Muscle of arm (tissue), 12 donors: Measurements from ENCODE around the gene FAM131A. TPM values are rescaled to one million over a fixed set of nuclear protein-coding genes. Genes with fewer than 3 reads are reported as not detected.

Experiments used
- DNase-seq: peaks from one replicate; pipeline ENCODE4 v3.0.0-alpha.2; 2013
- polyA plus RNA-seq, 12 donors: library from polyadenylated mRNA; unstranded; fragments of 120-200 nt; gene quantifications; one replicate each; pipeline ENCODE4 v1.2.1, GENCODE V29; 2013; ENCODE audit not compliant: insufficient read length in 12 of 12

The FAM131A gene
- polyA plus RNA-seq, 12 donors = 9.3 to 12.9 (median 10.5) TPM; not detected in 1

DNA sequence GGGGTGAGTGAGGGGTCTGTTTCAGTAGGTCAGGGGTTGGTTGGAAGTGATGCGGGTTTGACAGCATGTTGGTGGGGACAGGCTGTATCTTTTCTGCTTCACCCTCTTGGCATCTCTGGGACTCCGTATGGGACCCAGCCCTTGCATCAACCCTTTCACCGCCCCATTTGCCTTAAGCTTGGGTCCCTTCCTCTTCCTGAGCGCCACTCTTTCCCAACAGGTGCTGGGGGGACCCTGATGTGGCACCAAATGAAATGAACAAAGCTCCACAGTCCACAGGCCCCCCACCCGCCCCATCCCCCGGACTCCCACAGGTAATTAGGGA is 21.9 kb upstream of the FAM131A start:
- DNase-seq = no peak

DNA sequence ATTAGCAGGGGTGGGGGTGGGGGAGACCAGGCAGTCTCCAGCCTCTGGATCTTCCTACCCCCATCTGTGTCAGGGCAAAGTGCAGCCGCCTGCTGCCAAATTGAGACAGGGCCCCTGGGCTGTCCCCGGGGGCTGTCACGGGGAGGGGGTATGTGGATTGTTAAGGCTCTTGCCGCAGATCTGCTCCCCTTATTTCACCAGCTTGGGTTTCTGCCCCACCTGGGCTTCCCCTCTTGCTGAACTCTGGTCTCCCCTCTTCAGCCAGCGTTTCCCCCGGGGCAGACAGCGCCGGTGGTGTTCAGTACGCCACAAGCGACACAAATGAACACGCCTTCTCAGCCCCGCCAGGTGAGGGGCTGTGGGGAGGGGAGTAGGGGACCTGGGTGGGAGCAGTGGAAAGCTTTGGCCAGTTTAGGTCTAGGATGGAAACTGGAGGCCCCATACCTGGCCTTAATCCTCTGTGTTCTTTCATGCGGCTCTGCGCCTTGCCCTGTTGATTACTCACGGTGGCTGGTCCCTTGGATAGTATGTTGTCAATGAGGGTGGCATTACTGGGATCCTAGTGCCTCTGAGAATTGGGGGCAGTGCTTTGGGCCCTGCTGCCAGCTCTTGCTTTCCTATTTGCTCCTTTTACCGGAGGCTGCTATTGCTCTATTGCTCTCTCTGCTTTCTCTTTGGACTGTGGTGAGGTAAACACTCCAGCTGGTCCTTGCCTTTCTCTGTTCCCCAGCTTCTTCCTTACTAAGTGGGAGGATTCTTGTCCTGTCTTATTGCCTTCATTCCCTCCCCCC is 21.3 kb upstream of the FAM131A start:
- DNase-seq = no peak

DNA sequence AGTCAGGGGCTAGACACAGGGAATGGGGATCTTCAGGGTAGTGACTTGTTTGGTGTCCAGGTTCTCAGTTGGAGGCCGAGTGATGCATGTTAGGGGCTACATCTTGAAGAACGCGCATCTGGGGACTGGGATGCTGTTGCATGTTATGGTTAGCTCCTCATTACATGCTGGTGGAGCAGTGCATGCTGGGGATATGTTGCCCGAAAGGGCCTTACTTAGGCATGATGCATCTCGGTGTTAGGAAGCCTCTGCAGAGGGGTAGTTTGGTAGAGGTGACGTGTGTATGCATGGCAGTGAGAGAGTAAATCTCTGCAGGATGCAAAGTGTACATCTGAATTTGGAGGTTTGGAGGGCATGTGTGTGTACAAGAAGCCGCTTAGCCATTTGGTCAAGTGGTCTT is 20.6 kb upstream of the FAM131A start:
- DNase-seq = no peak

DNA sequence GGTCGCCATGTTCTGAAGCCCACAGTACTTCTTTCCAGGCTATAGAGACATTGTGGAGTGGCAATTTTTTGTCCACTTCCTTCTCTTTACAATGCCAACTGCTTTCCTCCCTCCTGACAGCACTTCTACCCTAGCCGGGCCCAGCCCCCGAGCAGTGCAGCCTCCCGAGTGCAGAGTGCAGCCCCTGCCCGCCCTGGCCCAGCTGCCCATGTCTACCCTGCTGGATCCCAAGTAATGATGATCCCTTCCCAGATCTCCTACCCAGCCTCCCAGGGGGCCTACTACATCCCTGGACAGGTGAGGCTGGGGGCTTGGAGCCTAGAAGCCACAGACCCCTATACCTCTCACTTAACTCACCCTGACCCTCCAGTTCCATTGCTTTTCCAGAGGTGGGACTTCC is 20.2 kb upstream of the FAM131A start:
- no peak for DNase-seq

DNA sequence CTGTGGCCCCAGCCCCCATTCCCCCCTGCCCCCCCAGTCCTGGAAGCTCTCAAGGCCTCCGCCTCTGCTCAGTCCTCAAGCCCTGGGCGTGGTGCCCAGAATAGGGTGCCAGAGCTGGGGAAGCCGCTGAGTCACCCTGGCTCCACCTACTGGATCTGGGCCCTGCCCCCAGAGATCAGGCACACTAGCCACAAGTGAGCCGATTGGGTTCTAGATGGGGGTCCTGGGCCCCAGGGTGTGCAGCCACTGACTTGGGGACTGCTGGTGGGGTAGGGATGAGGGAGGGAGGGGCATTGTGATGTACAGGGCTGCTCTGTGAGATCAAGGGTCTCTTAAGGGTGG is 17.3 kb upstream of the FAM131A start:
- DNase-seq = peak; percentile 86

DNA sequence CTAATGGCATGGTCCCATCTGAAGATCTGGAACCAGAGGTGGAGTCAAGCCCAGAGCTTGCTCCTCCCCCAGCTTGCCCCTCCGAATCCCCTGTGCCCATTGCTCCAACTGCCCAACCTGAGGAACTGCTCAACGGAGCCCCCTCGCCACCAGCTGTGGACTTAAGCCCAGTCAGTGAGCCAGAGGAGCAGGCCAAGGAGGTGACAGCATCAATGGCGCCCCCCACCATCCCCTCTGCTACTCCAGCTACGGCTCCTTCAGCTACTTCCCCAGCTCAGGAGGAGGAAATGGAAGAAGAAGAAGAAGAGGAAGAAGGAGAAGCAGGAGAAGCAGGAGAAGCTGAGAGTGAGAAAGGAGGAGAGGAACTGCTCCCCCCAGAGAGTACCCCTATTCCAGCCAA is 15.7 kb upstream of the FAM131A start:
- DNase-seq = no peak

DNA sequence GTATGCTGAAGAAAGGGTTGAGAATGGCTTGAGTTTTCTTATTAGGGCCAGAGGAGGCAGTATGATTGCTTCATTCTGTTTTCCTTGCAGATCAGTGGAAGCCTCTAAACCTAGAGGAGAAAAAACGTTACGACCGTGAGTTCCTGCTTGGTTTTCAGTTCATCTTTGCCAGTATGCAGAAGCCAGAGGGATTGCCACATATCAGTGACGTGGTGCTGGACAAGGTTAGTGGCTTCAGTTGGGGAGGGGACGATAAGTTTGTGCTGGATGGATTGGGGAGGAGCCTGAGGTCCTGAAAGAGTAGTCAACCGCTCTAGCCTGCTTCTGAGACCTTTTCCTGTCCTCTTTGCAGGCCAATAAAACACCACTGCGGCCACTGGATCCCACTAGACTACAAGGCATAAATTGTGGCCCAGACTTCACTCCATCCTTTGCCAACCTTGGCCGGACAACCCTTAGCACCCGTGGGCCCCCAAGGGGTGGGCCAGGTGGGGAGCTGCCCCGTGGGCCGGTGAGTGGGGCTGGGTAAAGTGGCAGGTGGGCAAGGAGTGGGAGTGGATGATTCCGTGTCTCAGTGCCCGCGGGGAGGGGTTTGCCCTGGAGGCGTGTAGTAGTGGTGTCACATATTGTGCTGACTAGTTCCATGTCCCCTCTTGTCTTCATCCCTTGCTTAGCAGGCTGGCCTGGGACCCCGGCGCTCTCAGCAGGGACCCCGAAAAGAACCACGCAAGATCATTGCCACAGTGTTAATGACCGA is 14.5 kb upstream of the FAM131A start:
- DNase-seq = no peak

DNA sequence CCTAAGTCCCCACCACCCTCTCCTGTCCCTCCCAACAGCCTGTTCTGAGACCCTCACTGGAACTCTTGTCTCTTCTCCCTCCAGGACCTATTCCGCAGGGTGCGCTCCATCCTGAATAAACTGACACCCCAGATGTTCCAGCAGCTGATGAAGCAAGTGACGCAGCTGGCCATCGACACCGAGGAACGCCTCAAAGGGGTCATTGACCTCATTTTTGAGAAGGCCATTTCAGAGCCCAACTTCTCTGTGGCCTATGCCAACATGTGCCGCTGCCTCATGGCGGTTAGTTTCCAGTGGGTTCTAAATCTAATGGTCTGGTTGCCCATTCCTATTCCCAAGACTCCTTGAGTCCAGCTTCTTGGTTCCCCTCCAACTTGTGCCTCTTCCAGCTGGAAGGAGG is 13.7 kb upstream of the FAM131A start:
- no peak for DNase-seq

DNA sequence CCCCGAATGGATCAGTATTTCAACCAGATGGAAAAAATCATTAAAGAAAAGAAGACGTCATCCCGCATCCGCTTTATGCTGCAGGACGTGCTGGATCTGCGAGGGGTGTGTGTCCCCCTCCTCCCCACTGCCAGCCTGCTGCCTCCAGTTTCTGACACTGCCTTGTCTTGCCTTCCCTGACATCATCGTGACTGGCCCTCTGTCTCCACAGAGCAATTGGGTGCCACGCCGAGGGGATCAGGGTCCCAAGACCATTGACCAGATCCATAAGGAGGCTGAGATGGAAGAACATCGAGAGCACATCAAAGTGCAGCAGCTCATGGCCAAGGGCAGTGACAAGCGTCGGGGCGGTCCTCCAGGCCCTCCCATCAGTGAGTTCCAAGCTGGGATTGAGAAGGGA is 12.1 kb upstream of the FAM131A start:
- DNase-seq = no peak

DNA sequence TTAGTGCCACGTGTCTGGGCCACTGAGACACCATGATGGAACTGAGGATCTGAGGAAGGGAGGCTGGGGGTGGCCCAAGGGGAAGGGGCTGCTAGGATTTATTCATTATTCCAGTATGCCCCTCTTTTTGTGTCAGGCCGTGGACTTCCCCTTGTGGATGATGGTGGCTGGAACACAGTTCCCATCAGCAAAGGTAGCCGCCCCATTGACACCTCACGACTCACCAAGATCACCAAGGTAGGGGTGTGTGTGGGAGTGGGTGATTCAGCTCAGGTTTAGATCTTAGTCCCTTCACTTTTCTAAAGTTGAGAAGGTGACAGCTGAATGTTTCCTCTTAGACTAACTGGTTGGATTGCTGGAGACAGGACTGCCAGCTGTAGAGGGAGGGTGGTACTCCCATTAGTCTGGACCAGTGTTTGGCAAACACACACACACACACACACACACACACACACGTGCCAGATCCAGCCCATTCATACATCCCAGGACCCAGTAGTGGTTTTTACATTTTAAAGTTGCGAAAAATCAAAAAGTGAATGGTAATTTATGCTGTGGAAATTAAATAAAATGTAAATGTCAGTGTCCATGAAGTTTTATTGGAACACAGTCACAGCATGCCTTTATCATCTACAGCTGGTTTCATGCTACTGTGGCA is 11.6 kb upstream of the FAM131A start:
- no peak for DNase-seq

DNA sequence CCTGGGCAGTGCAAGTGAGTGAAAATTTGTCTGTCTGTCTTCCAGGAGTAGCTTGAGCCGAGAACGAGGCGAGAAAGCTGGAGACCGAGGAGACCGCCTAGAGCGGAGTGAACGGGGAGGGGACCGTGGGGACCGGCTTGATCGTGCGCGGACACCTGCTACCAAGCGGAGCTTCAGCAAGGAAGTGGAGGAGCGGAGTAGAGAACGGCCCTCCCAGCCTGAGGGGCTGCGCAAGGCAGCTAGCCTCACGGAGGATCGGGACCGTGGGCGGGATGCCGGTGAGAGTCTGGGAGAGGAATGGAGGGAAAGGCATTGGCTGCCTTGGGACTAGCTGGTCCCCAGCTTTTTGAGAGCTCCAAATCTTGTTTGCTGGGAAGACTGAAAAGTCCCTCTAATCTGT is 10.2 kb upstream of the FAM131A start:
- DNase-seq = no peak

DNA sequence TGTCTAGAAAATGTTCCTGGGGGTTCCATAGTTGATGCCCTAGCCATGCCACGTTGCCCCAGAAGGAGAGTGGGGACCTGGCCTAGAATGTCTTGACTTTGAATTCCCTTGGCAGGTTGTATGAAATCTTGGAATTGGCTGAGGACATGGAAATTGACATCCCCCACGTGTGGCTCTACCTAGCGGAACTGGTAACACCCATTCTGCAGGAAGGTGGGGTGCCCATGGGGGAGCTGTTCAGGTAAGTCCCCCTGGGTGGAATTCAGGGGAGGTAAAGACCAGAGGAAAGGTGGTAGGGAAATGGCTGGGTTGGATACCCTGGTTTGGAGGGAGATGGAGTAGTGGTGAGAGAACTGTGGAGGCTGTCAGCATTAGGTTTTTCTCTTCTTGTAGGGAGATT is 8.9 kb upstream of the FAM131A start:
- no peak for DNase-seq

DNA sequence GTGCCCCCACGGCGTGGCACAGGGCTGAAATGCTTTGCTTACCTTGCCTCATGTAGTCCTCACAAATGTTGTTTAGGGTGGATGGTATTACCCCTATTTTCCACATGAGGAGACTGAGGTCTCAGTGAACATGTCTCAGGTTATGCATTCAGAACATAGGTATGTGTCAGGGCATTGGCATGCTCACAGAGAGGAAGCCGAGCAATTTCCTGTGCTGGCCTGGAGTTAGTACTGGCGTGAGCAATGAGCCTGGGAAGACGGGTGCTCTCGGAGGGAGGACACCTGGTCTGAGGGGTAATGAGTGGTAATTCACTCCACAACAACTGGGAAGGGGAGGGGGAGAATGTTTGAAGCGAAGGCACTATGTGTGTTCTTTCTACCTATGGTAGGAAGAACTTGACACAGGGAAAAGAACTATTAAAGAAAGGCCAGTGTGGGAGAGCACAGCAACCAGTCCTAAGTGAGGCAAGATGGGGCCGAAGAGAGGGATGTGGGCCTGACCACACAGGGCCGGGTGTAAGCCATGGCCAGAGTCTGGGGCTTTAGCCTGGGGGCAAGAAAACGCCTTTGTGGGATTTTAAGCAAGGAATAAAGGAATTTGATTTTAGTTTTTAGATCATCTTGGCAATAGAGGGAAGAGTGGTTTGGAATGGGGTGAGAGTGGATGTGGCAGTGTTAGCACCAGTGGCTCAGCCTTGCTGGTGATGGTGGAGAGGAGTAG is 4.9 kb upstream of the FAM131A start:
- DNase-seq = no peak

DNA sequence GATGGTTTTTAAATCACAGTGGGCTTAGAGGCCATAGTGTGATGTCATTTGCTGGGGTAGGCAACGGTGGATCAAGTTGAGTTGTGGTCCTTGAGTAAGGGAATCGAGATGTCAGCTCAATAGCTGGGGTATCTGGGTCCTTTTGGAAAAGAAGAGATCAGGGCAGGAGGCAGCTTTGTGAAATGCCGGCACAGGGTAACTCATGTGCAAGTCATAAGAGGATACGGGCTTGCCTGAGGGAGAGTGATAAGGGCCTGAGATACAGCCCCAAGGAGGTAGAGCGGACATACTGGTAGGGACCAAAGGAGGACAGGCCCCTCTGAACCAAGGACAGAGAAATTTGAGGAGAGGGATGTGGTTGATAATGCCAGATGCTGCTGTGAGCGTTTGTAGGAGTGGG is 4.2 kb upstream of the FAM131A start:
- DNase-seq = no peak

DNA sequence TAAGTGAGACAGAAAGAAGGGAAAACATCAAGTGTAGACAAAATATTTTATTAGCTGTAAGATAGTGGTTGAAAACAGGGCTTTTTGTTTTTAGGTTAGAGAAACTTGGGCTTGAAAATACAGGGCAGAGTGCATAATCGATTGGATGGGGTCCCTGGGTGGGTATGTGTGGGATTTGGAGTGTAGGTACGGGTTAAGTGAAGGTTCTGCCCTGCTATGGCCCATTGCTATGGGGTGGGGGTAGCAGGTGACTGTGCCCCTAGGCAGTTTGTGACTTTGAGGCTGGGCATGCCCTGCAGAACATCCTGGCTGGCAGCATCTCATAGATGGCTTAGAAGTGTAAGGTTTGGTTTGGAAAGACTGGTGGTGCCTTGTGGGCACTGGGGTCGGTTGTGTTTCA is 3.7 kb upstream of the FAM131A start:
- DNase-seq = no peak

DNA sequence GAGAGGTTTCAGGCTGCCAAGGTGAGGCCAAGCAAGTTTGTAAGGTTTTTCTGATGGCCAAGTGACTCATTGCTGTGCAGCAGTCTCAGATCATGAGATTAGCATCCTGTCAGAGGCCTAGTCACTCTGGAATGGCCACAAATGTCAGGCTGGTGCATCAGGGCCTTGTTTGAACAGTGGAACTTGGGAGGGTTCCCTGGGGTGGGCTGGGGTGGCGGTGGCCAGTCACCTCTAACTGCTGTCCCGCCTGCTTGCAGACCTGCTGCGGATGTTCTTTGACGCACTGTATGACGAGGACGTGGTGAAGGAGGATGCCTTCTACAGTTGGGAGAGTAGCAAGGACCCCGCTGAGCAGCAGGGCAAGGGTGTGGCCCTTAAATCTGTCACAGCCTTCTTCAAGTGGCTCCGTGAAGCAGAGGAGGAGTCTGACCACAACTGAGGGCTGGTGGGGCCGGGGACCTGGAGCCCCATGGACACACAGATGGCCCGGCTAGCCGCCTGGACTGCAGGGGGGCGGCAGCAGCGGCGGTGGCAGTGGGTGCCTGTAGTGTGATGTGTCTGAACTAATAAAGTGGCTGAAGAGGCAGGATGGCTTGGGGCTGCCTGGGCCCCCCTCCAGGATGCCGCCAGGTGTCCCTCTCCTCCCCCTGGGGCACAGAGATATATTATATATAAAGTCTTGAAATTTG is 2.8 kb upstream of the FAM131A start:
- no peak for DNase-seq

DNA sequence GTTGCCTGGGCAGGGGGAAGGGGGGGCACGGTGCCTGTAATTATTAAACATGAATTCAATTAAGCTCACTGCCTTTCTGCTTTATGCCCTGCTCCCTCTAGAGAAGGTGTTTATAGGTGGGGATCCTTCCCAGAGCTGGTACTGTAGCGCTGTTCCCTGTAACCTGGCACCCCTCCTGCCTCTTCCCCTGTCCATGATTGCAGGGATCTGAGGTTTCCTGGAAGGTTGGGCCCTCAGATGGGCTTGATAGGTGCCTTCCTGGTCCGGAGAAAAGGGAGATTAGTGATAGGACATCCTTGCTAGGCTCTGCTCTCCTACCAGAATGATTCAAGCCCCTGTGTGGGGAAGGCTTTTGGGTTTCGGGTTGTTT is 2.1 kb upstream of the FAM131A start:
- DNase-seq = no peak

DNA sequence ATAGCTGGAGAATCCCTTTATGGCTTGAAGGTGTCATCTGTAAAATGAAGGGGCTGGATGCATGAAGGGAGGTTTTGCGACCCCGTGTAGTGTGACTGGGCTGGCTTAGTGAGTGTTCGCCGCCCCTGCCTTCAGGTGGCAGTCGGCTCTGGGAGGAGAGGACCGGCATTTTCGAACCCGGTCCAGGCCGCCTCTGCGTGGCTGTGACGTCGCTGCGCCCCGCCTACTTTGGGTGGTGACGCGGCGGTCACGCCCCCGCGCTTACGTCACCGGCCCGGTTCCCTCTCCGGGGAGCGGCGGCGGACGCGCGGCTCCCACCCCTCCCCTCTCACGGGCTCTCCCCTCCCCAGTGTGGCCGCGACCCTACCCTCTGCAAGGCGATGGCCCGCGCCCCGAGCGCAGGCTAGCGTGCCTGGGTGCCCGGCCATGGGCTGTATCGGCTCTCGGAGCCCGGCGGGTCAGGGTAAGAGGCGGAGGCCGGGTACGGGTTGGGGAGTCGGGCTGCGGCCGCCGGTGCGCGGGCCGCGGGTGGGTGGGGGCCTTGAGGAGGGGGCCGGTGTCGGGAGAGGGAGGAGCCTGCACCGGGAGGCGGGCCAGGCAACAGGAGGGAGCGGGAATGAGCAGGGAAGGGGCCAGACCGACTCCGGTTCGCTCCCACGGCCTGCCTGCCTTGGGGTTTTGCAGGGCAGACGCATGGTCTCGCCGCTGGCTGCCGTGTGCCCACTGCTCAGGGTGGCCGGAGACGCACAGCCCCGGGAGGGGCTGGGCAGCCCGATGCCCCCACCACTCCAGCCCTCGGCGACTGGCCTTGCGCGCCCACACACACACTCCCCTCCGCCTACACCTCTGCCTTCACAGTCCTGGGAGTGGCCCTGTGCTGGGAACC is 1.5 kb upstream of the FAM131A start:
- peak; percentile 89 for DNase-seq

DNA sequence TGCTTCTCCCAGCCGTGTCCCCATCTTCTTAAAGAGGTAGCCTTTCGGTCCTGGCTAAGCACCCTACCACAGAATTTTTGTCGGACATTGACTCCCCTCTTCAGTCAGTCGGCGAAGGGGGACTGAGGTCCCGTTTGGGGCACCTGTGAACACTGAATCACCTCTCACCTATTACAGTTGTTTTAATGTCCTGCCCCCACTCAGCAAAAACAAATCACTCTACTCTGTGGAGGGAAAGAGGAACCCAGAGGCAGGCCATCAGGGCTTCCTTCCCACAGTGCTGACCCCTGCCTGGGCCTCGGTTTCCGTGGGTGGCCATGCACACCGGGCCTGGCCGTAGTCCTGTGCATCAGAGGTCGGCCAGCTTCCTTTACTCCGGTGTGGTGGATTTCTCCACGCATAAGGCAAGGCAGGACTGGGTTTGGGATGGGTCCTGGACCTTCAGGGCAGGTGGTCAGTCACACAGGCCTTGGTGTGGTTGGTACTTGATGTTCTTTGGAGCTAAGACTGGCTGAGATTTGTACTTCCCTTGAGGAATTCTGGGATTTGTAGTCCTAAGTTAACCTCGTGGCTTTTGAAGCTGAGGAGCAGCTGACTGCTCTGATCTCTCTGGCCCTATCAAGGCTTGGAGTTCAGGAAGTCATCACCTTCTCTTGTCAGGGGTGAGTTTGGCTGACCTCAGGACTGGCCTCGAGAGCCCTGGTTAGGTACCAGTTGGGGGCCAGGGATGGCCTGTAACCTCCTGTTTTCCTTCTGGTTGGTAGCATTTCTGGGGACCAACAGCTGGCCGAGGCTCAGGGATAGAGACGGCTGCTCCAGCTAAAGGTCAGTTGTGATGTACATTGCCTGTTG is 627 bp upstream of the FAM131A start:
- peak; percentile 70 for DNase-seq

DNA sequence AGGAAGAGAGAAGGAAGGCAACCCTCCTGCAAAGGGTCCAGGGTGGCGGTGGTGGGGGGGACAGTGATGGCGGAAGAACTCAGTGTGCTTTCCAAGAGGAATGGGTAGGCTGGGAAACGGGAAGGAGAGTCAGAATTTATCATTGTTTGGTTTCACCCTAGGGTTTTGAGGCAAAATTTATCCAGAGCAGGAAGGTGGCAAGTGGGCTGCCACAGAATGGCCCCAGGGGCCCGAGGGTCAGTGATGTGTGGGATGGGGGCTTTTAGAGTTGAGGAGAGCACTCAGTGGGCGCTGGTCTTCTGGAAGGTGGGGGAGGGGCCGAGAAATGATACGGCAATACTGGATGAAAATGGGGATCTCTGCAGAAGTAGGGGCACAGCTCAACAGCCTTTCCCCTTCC is 581 bp downstream of the FAM131A start:
- DNase-seq = no peak
